Fibroblast of gingiva (primary cell): ENCODE data around the gene ANO10.

ENCODE experiments used
- DNase-seq: peaks from one replicate; pipeline ENCODE4 v3.0.0-alpha.2; 2011; ENCODE audit warnings: low read depth

Gene ANO10

GRCh38 chr3:43415088-43415487 lies 206.7 kb downstream of the ANO10 start:
- DNase-seq, result no peak

- DNase-seq, result no peak
Observed at GRCh38 chr3:43413676-43414368, 208.0 kb downstream of the ANO10 start.

GRCh38 chr3:43411429-43411828 lies 210.4 kb downstream of the ANO10 start:
- no peak for DNase-seq

- DNase-seq, result no peak
Observed at GRCh38 chr3:43410592-43410991, 211.2 kb downstream of the ANO10 start.

- no peak for DNase-seq
Observed at GRCh38 chr3:43409506-43409905, 212.3 kb downstream of the ANO10 start.

- DNase-seq, result no peak
Observed at GRCh38 chr3:43406643-43407023, 215.2 kb downstream of the ANO10 start.

DNA sequence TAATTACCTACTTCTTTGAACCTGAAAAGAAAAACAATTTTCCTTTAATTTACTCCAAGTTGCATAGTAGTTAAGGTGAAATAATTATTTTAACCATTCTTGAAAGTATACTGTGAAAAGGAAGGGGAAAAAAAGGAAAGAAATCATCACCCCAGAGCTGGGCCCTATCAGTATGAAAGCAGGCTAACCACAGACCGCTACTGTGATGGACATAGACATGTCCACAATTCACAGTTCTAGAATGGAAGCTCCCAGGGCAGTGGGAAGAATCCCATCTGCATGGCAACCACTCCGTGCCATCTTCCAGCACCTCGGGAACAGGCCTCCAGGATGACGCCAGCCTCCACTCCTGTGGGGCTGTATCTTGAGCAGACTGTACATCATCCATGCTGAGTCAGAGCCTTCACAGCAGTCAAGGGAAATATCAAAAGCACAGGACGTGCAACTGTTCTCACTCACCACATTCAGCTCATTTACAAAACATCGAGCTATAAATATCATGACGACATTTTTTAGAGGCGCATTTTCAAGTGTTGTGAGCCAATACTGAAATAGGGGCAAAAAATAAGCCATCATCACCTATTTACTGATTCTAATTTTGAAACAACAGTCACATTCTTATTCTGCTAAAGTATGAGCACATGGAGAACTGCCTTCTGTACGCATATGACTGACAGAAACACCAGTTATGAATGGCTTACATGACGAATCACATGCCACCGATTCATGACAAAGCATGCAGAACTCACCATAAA lies 215.7 kb downstream of the ANO10 start:
- no peak for DNase-seq

DNA sequence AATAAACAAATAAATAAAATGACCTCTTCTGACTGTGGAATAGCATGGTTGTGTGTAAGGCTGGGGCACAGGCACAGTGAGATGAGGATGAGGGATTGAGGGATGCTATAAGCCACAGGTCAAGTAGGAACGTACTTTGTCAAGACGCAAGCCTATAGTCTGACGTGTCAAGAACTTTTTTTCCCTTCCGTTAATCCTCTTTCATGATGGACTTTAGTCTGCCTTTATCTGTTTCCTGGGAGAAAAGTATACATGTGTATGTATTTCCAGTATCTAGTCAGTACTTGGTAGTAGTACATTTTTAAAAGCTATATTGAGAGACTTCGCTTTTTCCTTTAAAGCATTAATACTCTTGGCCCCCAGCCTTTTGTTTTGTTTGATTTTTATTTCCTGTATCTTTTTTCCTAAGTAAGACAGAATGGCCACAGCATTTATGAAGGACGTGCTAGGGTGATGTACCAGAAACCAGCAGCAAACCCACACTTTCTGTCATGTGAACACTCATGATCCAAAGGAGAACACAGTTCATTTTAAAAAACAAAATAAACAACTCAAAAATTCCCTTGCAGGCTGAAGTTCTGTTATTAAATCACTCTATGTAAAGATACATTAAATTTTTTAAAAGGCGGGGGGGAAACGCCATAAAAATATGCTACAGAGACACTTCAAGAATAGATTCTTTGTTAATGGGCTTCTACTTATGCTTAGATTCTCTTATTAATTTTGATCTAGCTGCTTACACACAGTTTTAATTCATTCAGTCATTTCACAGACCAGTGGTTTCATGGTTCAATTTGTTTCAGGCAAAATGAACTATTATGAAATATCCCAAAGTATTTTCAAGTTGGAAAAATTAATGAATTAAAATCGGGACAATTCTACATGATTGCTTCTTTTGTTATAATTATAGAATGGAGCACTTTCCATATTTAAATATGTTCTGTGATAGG lies 220.8 kb downstream of the ANO10 start:
- DNase-seq, result no peak

- no peak for DNase-seq
Observed at GRCh38 chr3:43400167-43400566, 221.6 kb downstream of the ANO10 start.

- no peak for DNase-seq
Observed at GRCh38 chr3:43399034-43399433, 222.8 kb downstream of the ANO10 start.

- DNase-seq, result no peak
Observed at GRCh38 chr3:43394041-43394554, 227.7 kb downstream of the ANO10 start.

DNA sequence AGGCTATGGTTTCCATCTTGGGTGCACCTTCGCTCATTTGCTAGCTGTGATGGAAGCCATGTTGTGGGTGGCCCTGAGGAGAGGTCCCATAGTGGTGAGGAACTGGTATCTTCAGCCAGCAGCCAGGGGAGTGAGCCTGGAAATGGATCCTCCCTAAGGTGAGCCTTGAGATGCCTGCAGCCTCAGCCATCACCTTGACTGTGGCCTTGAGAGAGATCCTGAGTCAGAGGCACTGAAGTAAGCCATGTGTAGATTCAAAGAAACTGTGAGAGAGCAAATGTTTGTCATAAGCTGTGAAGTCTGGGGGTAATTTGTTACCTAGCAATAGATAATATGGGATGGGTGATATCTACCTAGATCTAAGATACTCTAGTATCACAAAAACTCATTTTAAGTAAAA lies 230.2 kb downstream of the ANO10 start:
- no peak for DNase-seq

- DNase-seq, result peak; percentile 36
Observed at GRCh38 chr3:43390255-43390588, 231.6 kb downstream of the ANO10 start.

DNA sequence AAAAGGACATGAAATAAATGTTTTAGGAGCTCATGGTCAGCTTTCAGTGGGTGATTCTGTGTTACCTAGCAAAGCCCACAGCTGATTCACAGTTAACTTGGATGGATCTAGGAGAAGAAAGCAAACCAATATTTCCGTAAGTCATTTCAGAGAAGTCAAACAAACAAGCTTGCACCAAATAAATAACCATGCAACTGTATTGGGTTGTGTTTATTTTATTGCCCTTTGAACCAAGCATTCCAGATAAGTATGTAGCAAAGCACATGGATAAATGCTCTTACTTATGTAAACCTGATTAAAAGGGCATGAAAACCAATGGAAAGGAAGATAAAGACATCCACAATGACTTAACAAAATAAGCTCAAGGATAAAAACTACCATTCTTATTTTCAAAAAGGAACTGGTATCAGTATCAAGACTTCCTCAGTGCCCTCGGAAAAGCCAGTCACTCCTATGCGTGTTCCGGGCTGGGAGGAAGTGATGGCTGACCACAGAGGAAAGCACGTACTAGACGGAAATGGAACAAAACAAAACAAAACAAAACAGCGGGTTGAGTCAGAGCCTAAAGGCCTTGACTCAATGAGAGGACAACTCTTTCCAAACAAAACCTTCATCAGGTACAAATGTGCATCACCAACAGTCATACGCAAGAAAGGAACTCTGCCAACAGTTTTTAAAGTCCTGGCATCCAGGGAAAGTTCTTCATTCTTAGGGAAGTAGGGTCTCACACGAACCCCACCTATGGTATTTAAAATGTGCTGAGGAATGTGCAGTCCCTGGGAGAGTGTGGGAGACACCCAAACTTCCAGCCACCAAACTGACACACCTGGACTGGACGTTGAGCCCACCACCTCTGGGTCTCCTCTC lies 232.2 kb downstream of the ANO10 start:
- peak; percentile 34 for DNase-seq

DNA sequence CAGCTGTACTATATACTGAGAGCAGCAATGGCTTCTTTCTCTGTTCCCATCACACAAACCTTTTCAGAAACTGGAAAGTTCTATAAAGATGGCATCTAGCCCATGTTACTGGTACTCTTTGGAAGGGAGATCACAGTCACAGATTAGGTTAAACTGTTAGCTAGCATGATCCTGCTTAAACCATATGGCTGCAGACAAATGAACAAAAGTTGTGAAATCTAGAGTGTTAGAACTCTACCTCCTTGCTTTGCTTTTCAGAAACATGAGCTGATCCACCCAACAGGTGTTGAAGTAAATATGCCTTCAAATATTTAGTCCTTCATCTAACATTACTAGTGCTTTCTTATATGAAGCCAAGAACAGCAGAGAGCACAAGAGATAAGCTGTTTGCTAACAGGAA lies 232.9 kb downstream of the ANO10 start:
- no peak for DNase-seq

DNA sequence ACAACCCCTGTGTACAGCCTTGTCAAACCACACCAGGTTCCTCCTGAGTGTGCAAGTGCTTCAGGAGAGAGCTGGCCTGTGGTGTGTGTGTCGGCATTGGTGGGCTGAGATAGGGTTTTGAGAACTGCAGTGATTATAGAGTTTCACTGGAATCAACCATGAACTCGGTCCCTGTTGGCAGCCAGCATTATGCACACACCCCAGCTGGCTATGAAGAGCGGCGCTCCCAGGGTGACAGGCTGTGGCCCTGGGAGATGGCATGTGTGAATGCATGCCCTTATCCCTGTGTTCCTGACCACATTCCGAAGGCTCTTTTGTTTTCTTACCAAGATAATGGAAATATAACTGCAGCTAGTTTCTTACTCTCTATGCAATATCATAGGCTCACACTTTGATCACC lies 233.6 kb downstream of the ANO10 start:
- DNase-seq, result no peak

- peak; percentile 44 for DNase-seq
Observed at GRCh38 chr3:43379343-43379742, 242.5 kb downstream of the ANO10 start.

DNA sequence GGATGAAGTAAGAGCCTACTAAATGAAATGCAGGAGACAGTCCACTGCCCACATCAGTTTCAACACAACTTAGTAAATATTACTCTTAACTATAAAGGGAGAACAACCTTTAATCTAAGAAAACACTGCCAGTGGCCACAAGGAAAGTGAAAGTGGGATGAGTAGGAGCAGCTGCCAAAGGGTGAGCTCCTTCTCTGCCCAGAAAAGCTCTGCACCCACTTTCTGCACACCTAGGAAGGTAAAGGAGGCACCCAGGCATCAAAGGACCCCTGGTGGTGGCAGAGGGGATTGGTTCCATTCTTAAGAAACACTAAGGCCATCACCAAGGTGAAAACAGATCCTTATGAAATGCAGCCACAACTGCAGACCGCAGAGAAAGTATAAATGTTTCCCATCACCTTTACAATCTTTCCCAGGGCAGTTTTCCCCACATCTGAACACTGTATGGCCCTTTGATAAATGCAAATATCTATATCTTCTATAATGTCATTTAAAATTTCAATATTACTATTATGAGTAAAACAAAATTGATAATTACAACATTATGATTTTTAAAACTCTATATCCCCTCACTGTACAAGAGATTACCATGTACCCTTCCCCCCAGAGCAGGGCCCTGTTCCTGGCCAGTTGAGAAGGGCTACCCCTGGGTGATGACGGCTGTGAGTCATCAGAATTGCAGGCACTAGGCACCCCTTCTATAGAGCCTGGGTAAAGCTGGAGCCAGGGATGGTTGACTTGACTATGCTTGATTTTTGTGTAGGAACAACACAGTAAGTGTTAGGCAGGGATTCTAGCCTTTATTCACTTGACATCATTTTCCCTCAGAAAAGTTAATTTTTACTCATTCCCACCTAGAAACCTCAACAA lies 243.5 kb downstream of the ANO10 start:
- DNase-seq, result no peak

GRCh38 chr3:43373560-43373928 lies 248.3 kb downstream of the ANO10 start:
- no peak for DNase-seq

- no peak for DNase-seq
Observed at GRCh38 chr3:43372809-43373559, 248.8 kb downstream of the ANO10 start.
